HG02938 (cell line): Measurements from ENCODE around the gene SCIMP.
"Not testable (repeated sequence)": the region's sequence is repeated elsewhere in the genome, so short reads cannot be mapped to it uniquely, and the experiment has no call there.

ENCODE experiments used
- ATAC-seq: cut with Tn5 transposase; IDR thresholded peaks from one replicate; pipeline ENCODE4 v1.9.1; 2021; ENCODE audit warnings: mild to moderate bottlenecking, moderate library complexity; ENCODE audit not compliant: unreplicated experiment

SCIMP gene

GRCh38 chr17:5234645-5235576, at the start of gene SCIMP:
Gene SCIMP (minus strand): TSS chr17:5234860. CDS start chr17:5234755, 105 bp downstream.
- ATAC-seq = no peak

- ATAC-seq = no peak
Observed at GRCh38 chr17:5283571-5284315, 49.1 kb upstream of the SCIMP start.

GRCh38 chr17:5282642-5283217, 48.1 kb upstream of the SCIMP start:
- ATAC-seq = peak; percentile 32

- peak; percentile 64 for ATAC-seq
Observed at GRCh38 chr17:5281814-5282641, 47.4 kb upstream of the SCIMP start, which contains the start of gene RABEP1. Gene RABEP1 (plus strand): TSS chr17:5282284. CDS start chr17:5282487, 203 bp downstream.

- ATAC-seq = no peak
Observed at GRCh38 chr17:5272322-5272721, 37.7 kb upstream of the SCIMP start.

- ATAC-seq = no peak
Observed at GRCh38 chr17:5269241-5269960, 34.7 kb upstream of the SCIMP start.

GRCh38 chr17:5264893-5265292, 30.2 kb upstream of the SCIMP start:
- ATAC-seq = no peak

- no peak for ATAC-seq
Observed at GRCh38 chr17:5263441-5263840, 28.8 kb upstream of the SCIMP start.

GRCh38 chr17:5262416-5262991, 27.8 kb upstream of the SCIMP start:
- ATAC-seq = no peak

GRCh38 chr17:5260542-5260941, 25.9 kb upstream of the SCIMP start:
- no peak for ATAC-seq

GRCh38 chr17:5257124-5257523, 22.5 kb upstream of the SCIMP start:
- no peak for ATAC-seq

- no peak for ATAC-seq
Observed at GRCh38 chr17:5254903-5255521, 20.4 kb upstream of the SCIMP start.

GRCh38 chr17:5254414-5254813, 19.8 kb upstream of the SCIMP start:
- ATAC-seq = no peak

GRCh38 chr17:5249615-5250014, 15.0 kb upstream of the SCIMP start:
- ATAC-seq = no peak

- no peak for ATAC-seq
Observed at GRCh38 chr17:5248821-5249479, 14.3 kb upstream of the SCIMP start.

- no peak for ATAC-seq
Observed at GRCh38 chr17:5247621-5248020, 13.0 kb upstream of the SCIMP start.

GRCh38 chr17:5241861-5242671, 7.4 kb upstream of the SCIMP start:
- ATAC-seq = no peak

GRCh38 chr17:5239769-5240168, 5.1 kb upstream of the SCIMP start:
- not testable (repeated sequence) for ATAC-seq
